Right ventricle myocardium inferior (tissue), 1 donor: ENCODE results near the gene NECAP2. TPM values are rescaled to one million over a fixed set of nuclear protein-coding genes. Genes with fewer than 3 reads are reported as not detected.

Experiments
- ATAC-seq: fragments of 200-7000 bp; cut with Tn5 transposase; one replicate; pipeline ENCODE4 v1.9.1; 2020; ENCODE audit warnings: mild to moderate bottlenecking, moderate library complexity
- DNase-seq: peaks from one replicate; pipeline ENCODE4 v3.0.0; 2021; ENCODE audit errors: missing footprints
- intact Hi-C: fragments of 100-400 bp; cut with DNase I; formaldehyde crosslinking; loops from one replicate; pipeline ENCODE4 v1.11.0; 2022
- total RNA-seq: library from RNA; stranded (reverse); fragmentation: NEBNext Ultra II Directional; extraction: Animal tissue kit (Norgen Biotek cat#: 25700); gene quantifications from one replicate; pipeline ENCODE4 v1.2.1, GENCODE V29; 2021
- donor health status: DM: no; HTN: yes; CAD: no; lungs with severe emphysema.

NECAP2 gene
- total RNA-seq, 1 donor from 2014 or later: 17.7 TPM

DNA sequence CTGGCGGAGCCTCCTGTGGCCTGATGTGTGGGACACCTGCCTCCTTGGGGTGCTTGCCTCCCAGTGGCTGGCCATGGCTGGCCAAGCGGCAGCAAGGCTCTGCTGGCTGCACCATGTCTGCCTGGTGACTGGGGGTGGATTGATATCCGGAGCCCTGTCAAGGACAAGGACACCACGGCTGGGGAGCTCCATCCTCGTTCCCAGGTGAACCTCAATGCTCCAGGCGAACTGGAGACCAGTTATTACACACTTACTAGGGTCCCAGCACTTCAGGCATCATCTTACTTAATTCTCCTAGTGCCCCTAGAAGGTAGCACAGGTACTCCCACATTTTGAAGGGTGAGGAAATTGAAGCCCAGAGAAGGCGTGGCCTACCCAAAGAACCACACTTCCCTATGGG lies 18.5 kb upstream of the NECAP2 start:
- ATAC-seq (no peak), DNase-seq (no peak)
- intact Hi-C loops: no loop called here

DNA sequence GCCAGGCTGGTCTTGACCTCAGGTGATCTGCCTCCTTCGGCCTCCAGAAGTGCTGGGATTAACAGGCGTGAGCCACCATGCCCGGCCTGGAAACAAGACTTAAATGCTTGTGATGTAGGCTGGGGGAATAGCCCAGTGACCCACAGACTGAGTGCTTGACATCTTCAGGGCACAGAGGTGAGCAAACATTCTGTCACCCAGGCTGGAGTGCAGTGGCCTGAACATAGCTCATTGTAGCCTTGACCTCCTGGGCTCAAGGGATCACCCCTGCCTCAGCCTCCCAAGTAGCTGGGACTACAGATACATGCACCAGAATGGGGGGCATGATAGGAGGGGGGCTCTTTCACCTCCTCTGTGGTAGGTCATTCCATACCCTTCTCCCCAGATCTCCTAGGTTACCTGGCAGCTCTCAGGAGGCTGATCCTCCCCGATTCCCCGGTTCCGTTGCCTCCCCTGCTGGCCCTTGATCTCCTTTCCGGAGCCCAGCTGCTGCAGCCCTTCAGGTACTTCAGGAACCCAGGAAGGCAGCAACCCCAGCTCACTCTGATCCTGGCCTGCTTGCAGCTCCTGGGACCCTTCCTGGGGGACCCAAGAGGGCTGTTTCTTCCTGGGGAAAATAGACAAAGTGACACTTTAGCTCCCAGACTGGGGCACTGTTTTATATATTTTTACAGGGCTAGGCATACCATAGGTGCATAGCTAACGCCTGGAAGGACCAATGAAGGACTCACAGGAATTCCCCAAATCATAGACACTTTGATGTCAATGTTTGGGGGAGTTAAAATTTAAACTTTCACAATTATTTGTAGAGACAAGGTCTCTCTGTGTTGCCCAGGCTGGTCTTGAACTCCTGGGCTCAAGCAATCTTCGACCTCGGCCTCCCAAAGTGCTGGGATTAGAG lies 15.1 kb upstream of the NECAP2 start:
- ATAC-seq (no peak), DNase-seq (no peak)
- intact Hi-C loops: no loop called here

DNA sequence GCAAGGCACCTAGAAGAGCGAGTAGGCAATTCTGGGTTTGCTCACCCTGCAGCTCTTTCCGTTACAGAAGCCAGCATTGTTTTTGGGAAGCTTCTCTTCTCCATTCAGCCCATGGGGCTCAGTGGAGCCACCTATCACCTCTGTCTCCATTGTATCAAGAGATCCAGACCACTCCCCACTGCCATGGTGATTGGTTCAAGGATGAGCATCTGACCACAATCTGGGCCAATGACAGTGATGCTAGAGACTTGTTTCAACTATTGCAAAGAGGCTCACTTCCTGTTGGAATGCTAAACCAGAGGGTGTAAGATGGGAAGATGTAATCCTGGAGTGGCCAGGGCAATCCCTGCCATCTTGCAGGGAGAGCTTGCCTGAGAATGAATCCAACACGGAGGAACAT lies 9.9 kb upstream of the NECAP2 start:
- intact Hi-C loops: no loop called here
- no peak for ATAC-seq
- DNase-seq: no peak

DNA sequence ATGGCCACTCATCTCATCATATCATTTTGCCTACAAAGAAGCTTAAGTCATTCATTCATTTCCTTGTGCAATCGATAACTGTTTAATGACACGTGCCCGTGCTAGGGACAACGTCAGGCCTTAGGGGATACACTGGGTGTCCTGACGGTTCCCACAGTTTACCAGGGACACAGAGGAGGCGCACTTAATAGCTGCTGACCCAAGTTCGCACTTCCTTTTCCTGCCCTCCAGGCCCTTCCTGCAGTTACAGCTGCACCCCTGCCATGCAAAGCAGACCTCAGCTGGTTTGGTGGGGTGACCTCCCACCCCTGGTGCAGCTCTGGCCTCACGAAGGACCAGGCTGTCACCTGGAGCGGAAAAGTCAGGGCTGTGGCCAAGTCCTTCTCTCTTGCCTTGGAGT lies 7.5 kb upstream of the NECAP2 start:
- DNase-seq (no peak), ATAC-seq (no peak)
- intact Hi-C loops: no loop called here

DNA sequence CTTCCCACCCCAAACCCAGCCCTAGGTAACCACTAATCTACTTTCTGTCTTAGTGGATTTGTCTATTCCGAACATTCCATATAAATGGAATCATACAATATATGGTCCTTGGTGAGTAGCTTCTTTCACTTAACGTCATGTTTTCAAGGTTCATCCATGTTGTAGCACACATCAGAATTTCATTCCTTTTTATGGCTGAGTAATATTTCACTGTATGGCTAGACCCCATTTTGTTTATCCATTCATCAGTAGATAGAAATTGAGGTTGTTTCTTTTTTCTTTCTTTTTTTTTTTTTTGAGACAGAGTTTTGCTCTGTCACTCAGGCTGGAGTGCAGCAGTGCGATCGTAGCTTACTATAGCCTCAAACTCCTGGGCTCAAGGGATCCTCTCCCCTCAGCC lies 6.5 kb upstream of the NECAP2 start:
- no peak for ATAC-seq
- no peak for DNase-seq
- intact Hi-C loops: no loop called here

DNA sequence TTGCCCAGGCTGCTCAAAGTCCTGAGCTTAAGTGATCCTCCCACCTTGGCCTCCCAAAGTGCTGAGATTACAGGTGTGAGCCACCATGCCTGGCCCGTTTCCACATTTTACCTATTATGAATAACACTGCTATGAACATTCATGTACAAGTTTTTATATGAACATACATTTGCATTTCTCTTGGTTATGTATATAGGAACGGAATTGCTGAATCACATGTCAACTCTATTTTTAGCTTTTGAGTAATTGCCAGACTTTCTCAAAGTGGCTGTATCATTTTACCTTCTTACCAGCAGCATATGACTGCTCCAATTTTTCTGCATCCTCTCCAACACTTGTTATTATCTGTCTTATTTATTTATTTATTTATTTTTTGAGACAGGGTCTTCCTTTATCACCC lies 6.0 kb upstream of the NECAP2 start:
- DNase-seq: no peak
- intact Hi-C loops: no loop called here
- no peak for ATAC-seq

DNA sequence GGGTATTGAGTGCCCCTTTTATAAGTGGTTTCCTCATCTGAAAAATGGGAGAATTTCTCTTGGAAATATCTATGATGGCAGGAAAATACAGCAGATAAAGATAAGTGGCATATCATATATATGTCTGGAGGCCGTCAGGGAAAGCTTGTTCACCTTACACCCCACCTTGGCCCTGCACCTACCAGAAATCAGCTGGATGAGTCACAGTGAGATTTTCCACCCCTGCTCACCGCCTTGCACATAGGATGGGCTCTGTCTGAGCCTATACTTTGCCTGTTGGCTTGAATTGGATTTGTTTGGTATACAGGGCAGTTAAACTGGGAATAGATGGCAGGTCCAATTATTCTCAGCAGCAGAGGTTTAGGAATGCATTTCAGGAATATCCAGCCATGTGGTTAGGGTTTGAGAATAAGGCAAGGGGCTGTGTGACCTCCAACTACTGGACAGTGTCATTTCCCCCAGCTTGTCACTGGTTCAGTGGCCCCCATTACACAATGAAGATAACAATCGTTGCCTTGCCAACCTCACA lies 3.5 kb upstream of the NECAP2 start, which contains the start of gene SPATA21:
TSS of gene SPATA21 (minus strand) at position 479 of the 529 bp plus-strand sequence. CDS start 6,053 bp downstream, outside the sequence.
- DNase-seq: no peak
- intact Hi-C loops: no loop called here
- ATAC-seq: no peak

DNA sequence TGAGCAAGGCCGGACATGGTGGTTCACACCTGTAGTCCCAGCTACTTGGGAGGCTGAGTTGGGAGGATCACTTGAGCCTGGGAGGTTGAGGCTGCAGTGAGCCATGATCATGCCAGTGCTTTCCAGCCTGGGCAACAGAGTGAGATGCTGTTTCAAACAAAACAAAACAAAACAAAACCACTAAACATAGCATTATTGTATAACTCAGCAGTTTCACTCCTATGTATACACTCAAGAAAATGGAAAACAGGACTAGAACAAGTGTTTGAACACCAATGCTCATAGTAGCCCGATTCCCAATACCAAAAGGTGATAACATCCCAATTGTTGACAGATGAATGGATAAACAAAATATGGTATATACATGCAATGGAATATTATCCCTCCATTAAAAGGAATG lies 2.0 kb upstream of the NECAP2 start:
- ATAC-seq: no peak
- DNase-seq: no peak
- intact Hi-C loops: no loop called here

DNA sequence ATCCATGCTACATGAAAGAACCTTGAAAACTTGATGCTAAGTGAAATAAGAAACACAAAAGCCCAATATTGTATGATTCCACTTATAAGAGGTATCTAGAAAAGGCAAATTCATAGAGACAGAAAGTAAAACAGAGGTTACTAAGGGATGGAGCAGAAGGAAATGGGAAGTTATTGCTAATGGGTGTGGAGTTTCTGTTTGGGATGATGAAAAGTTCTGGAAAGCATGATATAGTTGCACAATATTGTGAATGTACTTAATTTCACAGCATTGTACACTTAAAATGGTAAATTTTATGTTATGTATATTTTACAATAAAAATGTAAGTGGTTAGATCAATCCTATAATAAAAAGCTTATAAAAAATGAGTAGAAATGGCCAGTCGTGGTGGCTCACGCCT lies 1.6 kb upstream of the NECAP2 start:
- ATAC-seq (no peak), DNase-seq (no peak)
- intact Hi-C loops: no loop called here

DNA sequence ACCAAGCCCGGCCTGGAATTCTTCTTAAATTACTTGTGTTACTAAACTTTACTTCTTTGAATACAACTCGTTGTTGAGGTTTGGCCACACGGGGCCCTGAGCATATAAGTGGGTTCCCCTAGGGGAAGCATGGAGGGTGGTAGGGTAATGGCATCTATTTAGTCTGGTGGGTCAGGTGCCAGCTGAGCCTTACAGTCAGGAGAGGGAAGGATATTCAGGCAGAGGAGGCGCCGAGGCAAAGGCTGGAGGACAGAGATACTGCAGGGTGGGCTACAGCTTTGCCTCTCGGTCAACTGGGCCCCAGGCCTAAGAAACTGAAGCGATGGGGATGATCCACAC lies 424 bp upstream of the NECAP2 start:
- peak; percentile 40 for ATAC-seq
- no peak for DNase-seq
- intact Hi-C loops: loop anchor here (1.0 kb wide), 2 partner anchors 59 to 73 kb away; partner anchors contain the start of gene SZRD1

DNA sequence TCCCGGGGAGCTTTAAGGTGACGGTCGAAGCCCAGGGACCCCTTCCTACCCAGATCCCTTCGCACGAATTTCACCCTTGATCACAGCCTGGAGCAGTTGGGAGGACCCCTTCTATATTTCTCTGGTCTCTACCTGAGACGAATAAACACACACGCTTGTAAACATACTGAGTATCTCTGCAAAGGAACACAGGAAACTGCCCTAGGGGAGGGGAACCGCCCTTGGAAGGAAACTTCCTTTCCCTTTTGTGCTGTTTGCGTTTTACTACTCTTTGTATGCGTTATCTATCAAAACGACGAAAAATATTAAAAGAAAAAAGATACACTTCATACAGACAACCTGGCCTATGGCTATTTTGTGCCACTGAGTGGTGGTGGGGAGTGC lies 750 bp downstream of the NECAP2 start:
- no peak for ATAC-seq
- DNase-seq: no peak
- intact Hi-C loops: no loop called here

DNA sequence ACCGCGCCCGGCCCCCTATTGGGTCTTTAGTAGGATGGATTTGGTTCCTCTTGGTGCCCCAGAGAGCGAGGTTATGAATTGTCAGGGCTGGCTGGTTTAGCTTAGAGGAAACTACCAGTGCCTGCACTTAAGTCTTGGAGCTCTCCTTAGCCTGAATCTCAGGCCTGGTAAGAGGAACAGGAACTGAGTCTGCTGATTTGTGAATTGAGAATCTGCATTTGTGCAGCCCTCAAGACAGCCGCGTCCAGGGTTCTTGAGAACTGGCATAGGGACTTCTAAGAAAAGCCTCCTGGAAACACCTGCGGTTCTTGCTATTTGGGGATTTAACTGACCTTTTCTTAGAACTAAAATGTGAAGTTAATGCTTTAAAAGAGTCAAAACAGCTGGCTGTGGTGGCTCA lies 1.7 kb downstream of the NECAP2 start:
- DNase-seq (no peak), ATAC-seq (no peak)
- intact Hi-C loops: no loop called here

DNA sequence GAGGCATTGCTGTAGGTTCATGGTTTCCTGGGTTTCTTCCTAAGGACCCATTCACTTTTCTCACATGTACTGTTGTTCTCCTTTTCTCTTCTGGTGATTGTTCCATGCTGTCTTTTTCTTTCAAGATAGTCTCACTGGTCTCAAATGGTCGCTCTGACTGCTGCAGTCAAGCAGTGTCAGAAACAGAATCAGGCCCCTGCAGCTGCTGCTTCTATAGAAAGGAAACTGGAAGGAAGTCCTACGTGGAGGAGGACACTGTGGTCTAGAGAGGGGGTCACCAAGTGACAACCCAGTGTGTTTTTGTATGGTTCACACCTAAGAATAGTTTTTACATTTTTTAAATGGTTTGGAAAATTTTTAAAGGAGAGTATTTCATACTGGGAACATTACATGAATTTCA lies 2.4 kb downstream of the NECAP2 start:
- DNase-seq: no peak
- intact Hi-C loops: no loop called here
- ATAC-seq: no peak

DNA sequence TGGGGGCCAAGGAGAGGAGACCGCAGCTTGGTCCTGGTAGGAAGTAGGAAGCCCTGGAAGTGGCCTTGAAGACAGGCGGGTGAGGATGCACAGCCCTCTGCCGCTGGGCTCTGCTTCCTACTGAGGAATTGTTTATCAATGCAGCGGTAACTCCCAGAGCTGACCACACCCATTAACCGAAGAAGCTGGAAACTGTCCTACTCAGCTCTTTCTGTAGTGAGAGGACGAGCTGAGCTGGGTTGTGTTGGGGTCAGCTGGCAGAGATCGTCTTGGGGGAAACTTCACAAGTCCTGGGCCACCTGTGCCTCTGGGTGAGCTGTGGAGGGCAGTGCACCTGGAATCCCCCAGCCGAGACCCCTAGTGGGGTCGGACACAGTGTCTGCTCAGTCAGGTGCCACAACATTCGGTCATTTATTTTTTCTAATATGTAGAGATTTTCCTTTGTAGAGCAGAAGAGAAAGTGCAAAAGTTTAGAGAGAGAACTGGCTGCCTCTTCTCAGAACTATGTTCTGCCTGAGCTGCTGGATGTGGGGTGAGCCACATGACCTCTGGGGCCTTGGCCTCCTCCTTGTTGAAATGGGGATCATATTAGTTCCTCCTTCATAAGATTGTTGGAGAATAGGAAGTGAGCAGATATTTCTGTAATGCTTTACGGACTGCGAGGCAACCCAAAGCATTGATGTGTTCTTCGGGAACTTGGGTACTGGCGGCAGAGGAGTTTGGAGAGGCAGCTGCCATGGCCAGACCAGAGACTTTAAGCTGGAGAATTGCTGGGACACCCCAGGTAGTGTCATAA lies 3.6 kb downstream of the NECAP2 start:
- intact Hi-C loops: no loop called here
- ATAC-seq (no peak), DNase-seq (no peak)

DNA sequence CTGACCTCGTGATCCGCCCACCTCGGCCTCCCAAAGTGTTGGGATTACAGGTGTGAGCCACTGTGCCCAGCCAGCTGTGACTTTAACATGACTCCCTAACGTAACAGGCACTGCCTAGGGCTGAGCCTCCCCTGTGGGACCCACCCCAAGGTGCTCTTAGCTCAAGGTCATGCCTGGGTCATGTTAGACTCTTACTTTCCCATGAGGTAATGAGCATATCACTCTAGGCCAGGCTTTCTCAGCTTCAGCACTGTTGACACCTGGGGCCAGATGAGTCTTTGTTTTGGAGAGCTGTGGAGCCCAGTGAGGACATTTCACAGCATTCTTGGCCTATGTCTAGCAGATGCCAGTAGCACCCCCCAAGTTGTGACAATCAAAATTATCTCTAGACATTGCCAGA lies 4.5 kb downstream of the NECAP2 start:
- intact Hi-C loops: no loop called here
- DNase-seq: no peak
- no peak for ATAC-seq

DNA sequence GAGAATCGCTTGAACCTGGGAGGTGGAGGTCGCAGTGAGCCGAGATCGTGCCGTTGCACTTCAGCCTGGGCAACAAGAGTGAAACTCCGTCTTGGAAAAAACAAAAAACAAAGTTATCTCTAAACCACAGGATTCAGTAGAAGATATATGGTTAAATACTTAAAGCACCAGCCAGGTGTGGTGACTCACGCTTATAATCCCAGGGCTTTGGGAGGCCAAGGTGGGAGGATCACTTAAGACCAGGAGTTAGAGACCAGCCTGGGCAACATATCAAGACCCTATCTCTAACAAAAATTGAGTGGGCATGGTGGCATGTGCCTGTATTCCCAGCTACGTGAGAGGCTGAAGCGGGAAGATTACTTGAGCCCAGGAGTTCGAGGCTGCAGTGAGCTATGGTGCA lies 5.6 kb downstream of the NECAP2 start:
- no peak for DNase-seq
- intact Hi-C loops: no loop called here
- ATAC-seq: no peak

DNA sequence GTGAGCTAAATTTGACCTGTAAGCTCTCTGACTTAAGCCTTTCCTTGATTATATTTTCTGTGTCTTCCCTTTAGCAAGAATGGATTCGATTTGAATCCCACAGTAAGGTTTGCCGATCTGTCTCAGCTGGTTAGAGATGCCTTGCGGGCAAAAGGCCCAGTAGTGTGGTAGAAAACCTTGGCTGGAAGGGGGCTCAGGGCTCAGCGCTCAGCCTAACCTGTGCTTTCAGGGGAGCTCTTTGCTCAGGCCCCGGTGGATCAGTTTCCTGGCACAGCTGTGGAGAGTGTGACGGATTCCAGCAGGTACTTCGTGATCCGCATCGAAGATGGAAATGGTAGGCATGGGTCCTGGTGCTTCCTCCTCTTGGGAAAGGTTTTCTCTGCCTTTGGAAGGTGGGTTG lies 7.1 kb downstream of the NECAP2 start:
- DNase-seq (no peak), ATAC-seq (no peak)
- intact Hi-C loops: no loop called here

DNA sequence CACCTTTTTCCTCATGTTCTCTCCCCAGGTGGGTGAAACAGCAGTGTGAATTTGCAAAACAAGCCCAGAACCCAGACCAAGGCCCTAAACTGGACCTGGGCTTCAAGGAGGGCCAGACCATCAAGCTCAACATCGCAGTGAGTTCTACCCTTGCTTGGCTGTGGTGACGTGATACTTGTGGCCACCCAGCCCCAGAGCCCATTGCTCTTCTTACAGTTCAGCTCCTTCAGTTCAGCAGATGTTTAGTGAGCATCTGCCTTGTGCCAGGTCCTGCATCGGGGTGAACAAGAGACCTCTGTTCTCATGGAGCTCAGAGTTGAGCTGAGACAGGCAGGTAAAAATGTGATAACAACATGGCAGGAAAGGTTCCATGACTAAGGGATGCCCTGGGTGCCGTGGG lies 8.5 kb downstream of the NECAP2 start:
- DNase-seq (no peak), ATAC-seq (no peak)
- intact Hi-C loops: no loop called here

DNA sequence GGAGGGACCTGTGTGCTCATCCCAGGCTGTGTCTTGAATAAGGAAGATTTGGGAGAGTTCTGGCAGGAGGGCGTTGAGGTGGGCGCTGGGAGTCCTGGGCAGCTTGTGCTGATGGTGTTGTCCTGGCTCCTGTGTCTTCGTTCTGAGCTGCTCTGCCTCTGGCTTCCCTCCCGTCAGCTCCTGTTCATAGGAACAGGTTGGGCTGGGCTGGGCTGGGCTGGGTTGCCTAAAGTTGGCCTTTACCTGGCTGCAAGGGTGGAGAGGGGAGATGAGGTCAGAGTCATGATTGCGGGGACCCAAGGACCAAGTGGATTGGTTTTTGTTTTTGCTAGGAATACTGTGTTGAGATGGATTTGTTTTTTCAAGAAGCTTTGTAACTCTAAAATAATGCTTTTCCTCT lies 9.1 kb downstream of the NECAP2 start:
- intact Hi-C loops: no loop called here
- no peak for ATAC-seq
- DNase-seq: no peak

DNA sequence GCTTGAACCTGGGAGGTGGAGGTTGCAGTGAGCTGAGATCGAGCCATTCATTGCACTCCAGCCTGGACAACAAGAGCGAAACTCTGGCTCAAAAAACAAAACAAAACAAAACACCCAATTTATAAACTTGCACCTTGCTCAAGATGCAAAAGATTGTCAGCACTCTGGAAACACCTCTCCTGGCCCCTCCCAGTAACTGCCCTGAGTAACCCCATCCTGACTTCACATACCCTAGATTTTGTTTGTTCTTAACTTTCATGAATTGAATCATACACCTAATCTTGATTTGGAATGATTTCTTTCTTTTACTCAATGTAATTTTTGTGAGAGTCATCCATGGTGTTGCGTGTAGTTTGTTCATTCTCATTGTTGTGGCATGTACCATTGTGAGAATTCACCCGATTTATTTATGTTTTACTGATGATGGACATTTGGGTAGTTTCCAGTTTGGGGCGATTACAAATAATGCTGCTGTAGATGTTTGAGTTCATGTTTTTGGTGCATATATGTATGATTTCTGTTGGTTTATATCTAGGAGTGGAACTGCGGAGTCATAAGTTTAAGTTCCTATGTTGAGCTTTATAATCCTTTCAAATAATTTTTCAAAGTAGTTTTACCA lies 10.4 kb downstream of the NECAP2 start:
- ATAC-seq (no peak), DNase-seq (no peak)
- intact Hi-C loops: no loop called here
